NCI-H187 treated with DMSO at 0.1 percent for 48 hours (cell line): ENCODE results near the gene CDC73.
"Not testable (repeated sequence)": the region's sequence is repeated elsewhere in the genome, so short reads cannot be mapped to it uniquely, and the experiment has no call there.

Experiments used
- DNase-seq: peaks from one replicate; lab custom pipeline; 2025; lab: John Stamatoyannopoulos, UW

The CDC73 gene

GRCh38 chr1:193181536-193181935, 59.7 kb downstream of the CDC73 start:
- no peak for DNase-seq

- DNase-seq: no peak
These were observed 60.2 kb downstream of the CDC73 start for GRCh38 chr1:193181985-193182384.

- DNase-seq: peak; percentile 39
These were observed 61.3 kb downstream of the CDC73 start for GRCh38 chr1:193183019-193183627.

- DNase-seq: no peak
These were observed 62.9 kb downstream of the CDC73 start for GRCh38 chr1:193184776-193185175.

GRCh38 chr1:193185211-193185610, 63.4 kb downstream of the CDC73 start:
- DNase-seq: no peak

GRCh38 chr1:193185901-193186731, 64.3 kb downstream of the CDC73 start, which contains the start of gene B3GALT2:
Gene B3GALT2 (minus strand): TSS chr1:193186613. CDS start chr1:193181562, 5,051 bp downstream.
- DNase-seq: no peak

- no peak for DNase-seq
These were observed 65.3 kb downstream of the CDC73 start for GRCh38 chr1:193187114-193187513.

GRCh38 chr1:193188915-193189314, 67.1 kb downstream of the CDC73 start:
- not testable (repeated sequence) for DNase-seq

GRCh38 chr1:193189442-193190095, 67.7 kb downstream of the CDC73 start:
- no peak for DNase-seq

GRCh38 chr1:193190096-193190744, 68.4 kb downstream of the CDC73 start:
- DNase-seq: no peak

GRCh38 chr1:193192586-193192985, 70.8 kb downstream of the CDC73 start:
- no peak for DNase-seq

- no peak for DNase-seq
These were observed 78.1 kb downstream of the CDC73 start for GRCh38 chr1:193199940-193200339.

- no peak for DNase-seq
These were observed 79.2 kb downstream of the CDC73 start for GRCh38 chr1:193201021-193201420.

- DNase-seq: no peak
These were observed 89.2 kb downstream of the CDC73 start for GRCh38 chr1:193210996-193211395.

- no peak for DNase-seq
These were observed 89.7 kb downstream of the CDC73 start for GRCh38 chr1:193211539-193211938.

GRCh38 chr1:193212637-193213036, 90.8 kb downstream of the CDC73 start:
- no peak for DNase-seq

- no peak for DNase-seq
These were observed 92.2 kb downstream of the CDC73 start for GRCh38 chr1:193213998-193214397.

GRCh38 chr1:193216920-193217319, 95.1 kb downstream of the CDC73 start:
- DNase-seq: no peak

GRCh38 chr1:193219391-193219790, 97.6 kb downstream of the CDC73 start:
- DNase-seq: no peak

- no peak for DNase-seq
These were observed 99.8 kb downstream of the CDC73 start for GRCh38 chr1:193221651-193222050.

GRCh38 chr1:193222056-193222615, 100.3 kb downstream of the CDC73 start:
- DNase-seq: no peak

- no peak for DNase-seq
These were observed 107.3 kb downstream of the CDC73 start for GRCh38 chr1:193229136-193229535.
